Gastroesophageal sphincter (tissue), 4 donors: Measurements from ENCODE around the gene CDKAL1. TPM values are rescaled to one million over a fixed set of nuclear protein-coding genes. Genes with fewer than 3 reads are reported as not detected.

Experiments
- ATAC-seq: fragments of 150-250 bp; one replicate; pipeline ENCODE4 v1.9.1; 2016; ENCODE audit warnings: mild to moderate bottlenecking, moderate library complexity
- H3K27ac ChIP-seq, 4 donors: fragments of 200-600 bp; sonication (generic) in 3 of 4; 1 replicate in 3 of 4; 2 replicates in 1 of 4; pipeline ENCODE4 v1.5.1; 2016 to 2019
- H3K27me3 ChIP-seq: fragments of 200-600 bp; sonication (generic); one replicate; pipeline ENCODE4 v1.5.1; 2019
- H3K36me3 ChIP-seq, 2 donors: fragments of 200-600 bp; sonication (generic); one replicate each; pipeline ENCODE4 v1.5.1; 2019; ENCODE audit warnings: control low read depth in 1 of 2
- H3K4me1 ChIP-seq, 3 donors: fragments of 200-600 bp; sonication (generic); 1 replicate in 2 of 3; 2 replicates in 1 of 3; pipeline ENCODE4 v1.5.1; 2016 to 2019; ENCODE audit warnings: control low read depth in 2 of 3
- H3K4me3 ChIP-seq, 2 donors: fragments of 200-600 bp; sonication (generic); one replicate each; pipeline ENCODE4 v1.5.1; 2019; ENCODE audit warnings: mild to moderate bottlenecking in 1 of 2, moderate library complexity in 1 of 2
- H3K9me3 ChIP-seq, 3 donors: fragments of 200-600 bp; sonication (generic); one replicate each; pipeline ENCODE4 v1.5.1; 2017 to 2019; ENCODE audit warnings: control low read depth in 2 of 3
- CTCF ChIP-seq, 4 experiments: fragments of 200-600 bp in 2 of 4; fragments of 450-650 bp in 2 of 4; sonication (generic) in 1 of 4; IDR thresholded peaks; one replicate each; pipeline ENCODE4 v1.5.1; 2017 to 2019; ENCODE audit warnings: antibody characterized with exemption in 4 of 4, mild to moderate bottlenecking in 2 of 4, moderate library complexity in 2 of 4
- EP300 ChIP-seq: sonication (generic); formaldehyde crosslinking; IDR thresholded peaks from one replicate; pipeline ENCODE4 v1.6.1; 2017; ENCODE audit warnings: antibody characterized with exemption, mild to moderate bottlenecking
- POLR2A ChIP-seq, 2 donors: fragments of 450-650 bp; IDR thresholded peaks; one replicate each; pipeline ENCODE4 v1.6.1; 2017; ENCODE audit warnings: antibody characterized with exemption in 2 of 2, mild to moderate bottlenecking in 2 of 2, moderate library complexity in 1 of 2
- POLR2AphosphoS5 ChIP-seq: sonication (generic); formaldehyde crosslinking; IDR thresholded peaks from one replicate; pipeline ENCODE4 v1.6.1; 2017; ENCODE audit warnings: antibody characterized with exemption
- WGBS, 2 donors: methylation state at CpG; one replicate each; pipeline ENCODE4 v1.1.5; 2018; ENCODE audit warnings: low coverage in 1 of 2; 5-methylcytosine and 5-hydroxymethylcytosine counted together
- total RNA-seq, 4 donors: library from RNA; depleted of rRNA; stranded (reverse); fragments of >200 nt; gene quantifications; one replicate each; pipeline ENCODE4 v1.1.0, GENCODE V29; 2016

The CDKAL1 gene
- total RNA-seq, 4 donors from 2014 or later: 10.9 to 17.9 (median 15.0) TPM

- Histone ChIP-seq H3K4me3 (no peak overlapping the region), H3K27ac (no peak overlapping the region), H3K36me3 (no peaks in the 10 kb centered on the region), H3K4me1 (peaks cover 0 to 17% (median 0%) of the 10 kb centered on the region in 3 donors), H3K27me3 (no peaks in the 10 kb centered on the region), H3K9me3 (no peaks in the 10 kb centered on the region)
- TF ChIP-seq POLR2AphosphoS5: no peak
- TF ChIP-seq POLR2A (IDR thresholded peaks at IDR 0.05): no peak
- no peak for TF ChIP-seq EP300
- TF ChIP-seq CTCF (IDR thresholded peaks at IDR 0.05): no peak
- no peak for ATAC-seq
Observed at GRCh38 chr6:20626165-20626564, 91.9 kb downstream of the CDKAL1 start.

GRCh38 chr6:20629509-20629908 is 95.3 kb downstream of the CDKAL1 start:
- H3K4me3 ChIP-seq: no peak overlapping the region
- no peaks in the 10 kb centered on the region for H3K36me3 ChIP-seq
- no peak for ATAC-seq
- no peaks in the 10 kb centered on the region for H3K4me1 ChIP-seq
- 100% methylated on average over 1 of the region's 1 CpG; no CpG with 5 or more reads in 1 of the 2 donors for WGBS, 2 donors
- no peak for TF ChIP-seq CTCF (IDR thresholded peaks at IDR 0.05)
- no peak for TF ChIP-seq POLR2AphosphoS5
- TF ChIP-seq POLR2A (IDR thresholded peaks at IDR 0.05): no peak
- TF ChIP-seq EP300: no peak
- no peak overlapping the region for H3K27ac ChIP-seq
- H3K9me3 ChIP-seq: no peaks in the 10 kb centered on the region
- no peaks in the 10 kb centered on the region for H3K27me3 ChIP-seq

- WGBS, 2 donors: 78 to 96% methylated on average over 3 of the region's 3 CpGs
- Histone ChIP-seq H3K27me3 (no peaks in the 10 kb centered on the region), H3K27ac (no peak overlapping the region), H3K36me3 (no peaks in the 10 kb centered on the region), H3K4me3 (no peak overlapping the region), H3K9me3 (no peaks in the 10 kb centered on the region), H3K4me1 (no peaks in the 10 kb centered on the region)
- ATAC-seq: no peak
- TF ChIP-seq POLR2AphosphoS5 (no peak), CTCF (IDR thresholded peaks at IDR 0.05) (no peak), POLR2A (IDR thresholded peaks at IDR 0.05) (no peak), EP300 (no peak)
Observed at GRCh38 chr6:20630136-20630535, 95.9 kb downstream of the CDKAL1 start.

- H3K9me3 ChIP-seq: no peaks in the 10 kb centered on the region
- H3K36me3 ChIP-seq: no peaks in the 10 kb centered on the region
- no peaks in the 10 kb centered on the region for H3K27me3 ChIP-seq
- no peak overlapping the region for H3K27ac ChIP-seq
- ATAC-seq: no peak
- no peak for TF ChIP-seq EP300
- no peak for TF ChIP-seq POLR2AphosphoS5
- no peak for TF ChIP-seq CTCF (IDR thresholded peaks at IDR 0.05)
- TF ChIP-seq POLR2A (IDR thresholded peaks at IDR 0.05): no peak
- H3K4me1 ChIP-seq: no peaks in the 10 kb centered on the region
- H3K4me3 ChIP-seq: no peak overlapping the region
- WGBS, 2 donors: 93 to 97% methylated on average over 3 of the region's 3 CpGs
Observed at GRCh38 chr6:20630617-20631548, 96.6 kb downstream of the CDKAL1 start.

GRCh38 chr6:20631549-20631924 is 97.3 kb downstream of the CDKAL1 start:
- WGBS, 2 donors: 52 to 67% methylated on average over 2 of the region's 2 CpGs

More at GRCh38 chr6:20631549-20631924, 97.3 kb downstream of the CDKAL1 start:
- H3K27me3 ChIP-seq: no peaks in the 10 kb centered on the region
- no peak for TF ChIP-seq POLR2A (IDR thresholded peaks at IDR 0.05)
- no peak for TF ChIP-seq CTCF (IDR thresholded peaks at IDR 0.05)
- TF ChIP-seq EP300: no peak
- no peaks in the 10 kb centered on the region for H3K36me3 ChIP-seq
- H3K4me3 ChIP-seq: no peak overlapping the region
- no peaks in the 10 kb centered on the region for H3K9me3 ChIP-seq
- no peaks in the 10 kb centered on the region for H3K4me1 ChIP-seq
- ATAC-seq: no peak
- H3K27ac ChIP-seq: no peak overlapping the region
